22Rv1 (cell line): ENCODE measurements around the gene TRUB1.

Experiments used
- H3K27ac ChIP-seq: fragments of 450-650 bp; 2 replicates; pipeline ENCODE4 v1.5.1; 2017
- CTCF ChIP-seq: fragments of 450-650 bp; IDR thresholded peaks from 2 replicates; pipeline ENCODE4 v1.5.1; 2017; ENCODE audit warnings: mild to moderate bottlenecking
- ZFX ChIP-seq: fragments of 450-650 bp; IDR thresholded peaks from 2 replicates; pipeline ENCODE4 v1.6.1; 2017; ENCODE audit warnings: antibody characterized with exemption, borderline replicate concordance

Gene TRUB1

DNA sequence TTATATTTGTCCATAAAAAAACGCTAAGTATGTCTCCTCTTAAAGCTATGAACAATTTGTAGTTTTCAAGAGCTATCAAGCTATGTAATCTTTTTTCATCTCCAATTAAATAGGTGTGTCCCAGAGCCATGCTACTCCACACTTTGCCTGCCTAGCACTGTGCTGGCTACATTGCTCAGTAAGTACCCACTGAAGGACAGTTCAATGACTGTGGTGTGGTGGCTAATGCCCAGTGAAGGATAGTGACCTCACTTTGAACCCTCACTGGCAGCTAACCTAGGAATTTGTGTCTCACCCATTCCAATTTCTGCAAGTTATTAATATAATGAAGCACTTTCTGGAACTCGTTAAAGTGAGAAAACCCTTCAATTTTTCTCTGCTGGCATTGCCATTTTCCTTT, 14.4 kb upstream of the TRUB1 start:
- H3K27ac ChIP-seq, result no peak overlapping the region
- no peak for TF ChIP-seq ZFX
- TF ChIP-seq CTCF, result no peak

GRCh38 chr10:114925587-114926586, 12.1 kb upstream of the TRUB1 start:
- TF ChIP-seq CTCF (no peak), ZFX (no peak)
- H3K27ac ChIP-seq, result no peak overlapping the region

DNA sequence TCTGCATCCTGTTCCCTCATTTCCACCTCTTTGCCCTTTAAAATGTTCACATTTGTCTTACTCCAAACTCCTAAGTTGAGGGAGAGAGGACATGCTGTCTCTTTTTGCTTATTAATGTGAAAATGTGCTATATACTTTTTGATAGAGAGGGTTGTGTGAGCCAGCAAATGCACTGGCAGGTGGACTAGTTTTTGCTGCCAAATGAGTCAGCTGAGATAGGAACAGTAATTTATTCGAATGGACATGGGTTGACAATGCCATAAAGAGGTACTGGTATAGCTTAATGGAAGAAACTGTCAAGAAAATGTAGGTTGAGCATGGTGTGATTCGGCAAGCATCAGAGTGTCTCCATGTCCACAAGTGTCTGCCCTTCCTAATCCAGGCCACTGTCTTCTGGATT, 9.2 kb upstream of the TRUB1 start:
- no peak overlapping the region for H3K27ac ChIP-seq
- TF ChIP-seq ZFX (no peak), CTCF (no peak)

DNA sequence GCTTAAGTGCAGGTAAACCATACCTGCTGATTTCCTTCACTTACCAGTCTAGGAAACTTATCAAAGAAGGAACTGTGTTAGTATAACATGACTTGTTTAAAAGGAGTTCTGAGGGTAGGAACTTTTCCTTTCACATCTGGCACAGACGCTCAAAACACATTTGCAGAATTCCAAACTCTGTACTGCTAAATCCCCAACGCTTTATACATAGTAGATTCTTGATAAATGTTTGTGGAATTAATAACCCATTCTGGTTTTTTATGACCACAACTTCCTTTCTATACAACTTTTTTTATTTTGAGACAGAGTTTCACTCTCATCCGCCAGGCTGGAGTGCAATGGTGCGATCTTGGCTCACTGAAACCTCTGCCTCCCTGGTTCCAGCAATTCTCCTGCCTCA, 7.7 kb upstream of the TRUB1 start:
- TF ChIP-seq CTCF (no peak), ZFX (no peak)

DNA sequence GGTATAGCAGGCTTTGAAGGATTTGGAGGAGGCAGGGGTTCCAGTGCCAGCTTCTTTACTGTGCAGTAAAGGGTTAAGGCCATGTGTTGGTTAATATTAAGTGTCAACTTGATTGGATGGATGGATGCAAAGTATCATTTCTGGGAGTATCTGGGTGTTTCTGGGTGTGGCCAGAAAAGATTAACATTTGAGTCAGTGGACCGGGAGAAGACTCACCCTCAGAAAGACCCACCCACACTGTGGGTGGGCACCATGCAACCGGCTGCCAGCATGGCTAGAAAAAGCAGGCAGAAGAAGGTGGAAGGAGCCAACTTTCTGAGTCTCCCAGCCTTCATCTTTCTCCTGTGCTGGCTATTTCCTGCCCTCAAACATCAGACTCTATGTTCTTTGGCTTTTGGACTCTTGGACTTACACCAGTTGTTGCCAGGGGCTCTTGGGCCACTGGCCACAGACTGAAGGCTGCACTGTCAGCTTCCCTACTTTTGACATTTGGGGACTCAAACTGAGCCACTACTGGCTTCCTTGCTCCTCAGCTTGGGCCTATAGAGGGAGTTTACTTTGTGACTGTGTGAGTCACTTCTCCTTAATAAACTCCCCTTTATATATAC, 6.8 kb upstream of the TRUB1 start:
- no peak for TF ChIP-seq ZFX
- no peak for TF ChIP-seq CTCF
- H3K27ac ChIP-seq, result no peak overlapping the region

More for the DNA sequence above, 7.7 kb upstream of the TRUB1 start:
- H3K27ac ChIP-seq, result no peak overlapping the region

- no peak for TF ChIP-seq ZFX
- TF ChIP-seq CTCF, result no peak
Measured at GRCh38 chr10:114932225-114932624, 5.8 kb upstream of the TRUB1 start.

DNA sequence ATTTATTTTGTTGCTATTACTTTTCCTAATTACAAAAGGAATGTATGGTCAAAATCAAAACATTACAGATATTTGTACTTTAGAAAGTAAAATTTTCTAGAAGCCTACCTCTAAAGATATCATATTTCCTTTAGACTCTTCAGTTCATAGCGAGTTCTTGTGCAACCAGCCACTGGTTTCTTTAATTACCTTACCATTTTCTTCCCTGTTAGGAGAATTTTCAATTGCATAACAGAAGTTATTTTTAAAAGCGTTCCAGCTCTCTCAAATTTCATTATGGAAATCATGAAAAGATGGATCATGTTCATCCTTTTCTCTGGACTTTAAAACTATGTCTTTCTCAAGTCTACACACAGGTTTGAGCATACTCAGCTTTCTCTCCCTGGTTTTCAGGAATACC, 5.0 kb upstream of the TRUB1 start:
- TF ChIP-seq ZFX (no peak), CTCF (no peak)
- H3K27ac ChIP-seq, result no peak overlapping the region

More at GRCh38 chr10:114932225-114932624, 5.8 kb upstream of the TRUB1 start:
- H3K27ac ChIP-seq, result no peak overlapping the region
